SK-N-MC (cell line): ENCODE results near the gene CNPY4.
A peak's percentile ranks its signal among the peaks of the same experiment; 100 is the strongest.

Experiments
- DNase-seq: peaks from one replicate; pipeline ENCODE4 v3.0.0-alpha.2; 2011; ENCODE audit warnings: low read depth, low spot score
- H3K27ac ChIP-seq: fragments of 200-600 bp; sonication (generic); 2 replicates; pipeline ENCODE4 v1.5.1; 2016; ENCODE audit warnings: mixed run types
- H3K36me3 ChIP-seq: fragments of 200-600 bp; sonication (generic); 2 replicates; pipeline ENCODE4 v1.6.1; 2017; ENCODE audit warnings: antibody characterized with exemption, low read length, mixed read lengths; ENCODE audit not compliant: insufficient read depth
- H3K4me3 ChIP-seq: fragments of 200-600 bp; sonication (generic); 2 replicates; pipeline ENCODE4 v1.5.1; 2016
- H3K9ac ChIP-seq: fragments of 200-600 bp; sonication (generic); 2 replicates; pipeline ENCODE4 v1.8.0; 2017; ENCODE audit warnings: mixed run types, mixed read lengths; ENCODE audit not compliant: insufficient read length
- H3K9me3 ChIP-seq: fragments of 200-600 bp; sonication (generic); 2 replicates; pipeline ENCODE4 v1.6.1; 2017; ENCODE audit warnings: low read depth, mild to moderate bottlenecking, antibody characterized with exemption, low read length, moderate library complexity, mixed read lengths
- EZH2 ChIP-seq: fragments of 200-600 bp; sonication (generic); IDR thresholded peaks from one replicate; pipeline ENCODE4 v1.6.1; 2017; ENCODE audit warnings: antibody characterized with exemption
- FOXP2 ChIP-seq: optimal IDR thresholded peaks from 2 replicates; pipeline ENCODE3; 2011; ENCODE audit warnings: mild to moderate bottlenecking, moderate library complexity; ENCODE audit not compliant: insufficient read depth; ENCODE audit errors: extremely low read length, control extremely low read depth
- POLR2AphosphoS5 ChIP-seq: IDR thresholded peaks from 2 replicates; pipeline ENCODE4 v1.6.1; 2012; ENCODE audit warnings: mild to moderate bottlenecking, low read depth, low read length, borderline replicate concordance

Gene CNPY4

DNA sequence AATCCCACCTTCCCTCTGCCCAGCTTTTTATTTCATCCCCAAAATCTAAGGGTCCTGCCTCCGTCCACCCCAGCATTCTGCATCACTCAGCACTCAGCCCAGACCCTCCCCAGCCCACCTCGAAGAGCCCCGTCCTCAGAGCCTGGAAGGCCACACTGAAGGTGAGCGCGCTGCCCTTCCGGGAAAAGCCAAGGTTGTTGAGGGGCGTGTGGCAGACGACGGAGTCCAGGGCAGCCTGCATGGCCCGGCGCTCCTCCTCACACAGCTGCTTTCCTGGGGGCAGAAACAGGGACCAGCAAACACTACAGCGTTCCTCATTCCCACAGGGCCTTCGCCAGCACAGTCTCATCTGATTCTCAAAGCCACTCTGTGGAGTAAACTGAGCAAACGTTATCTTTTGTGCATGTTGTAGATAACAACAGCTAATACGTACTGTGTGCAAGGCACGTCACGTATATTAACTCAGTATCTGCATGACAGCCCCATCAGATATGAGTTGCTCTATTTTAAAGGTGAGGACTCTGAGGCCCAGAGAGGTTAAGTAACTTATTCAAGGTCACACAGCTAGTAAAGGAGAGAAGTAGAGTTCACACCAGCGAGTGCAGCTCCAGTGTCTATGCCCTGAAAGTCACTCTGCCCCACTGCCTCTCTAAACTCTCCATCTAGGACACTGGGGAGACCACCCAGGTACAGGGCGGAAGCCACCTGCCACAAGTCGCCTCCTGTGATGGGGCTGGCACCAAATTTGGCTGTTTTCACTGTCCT is 36.3 kb downstream of the CNPY4 start:
- peaks cover 32% of the 10 kb centered on the region; the same call in 1 of the 2 replicates for H3K36me3 ChIP-seq
- no peaks in the 10 kb centered on the region for H3K9me3 ChIP-seq
- no peak overlapping the region for H3K4me3 ChIP-seq
- 0 out of 2 replicates have a peak overlapping the region, but pooled peaks have one; percentile 25 for H3K27ac ChIP-seq
- no peak overlapping the region for H3K9ac ChIP-seq
- no peak for TF ChIP-seq FOXP2
- no peak for TF ChIP-seq EZH2
- no peak for TF ChIP-seq POLR2AphosphoS5
- no peak for DNase-seq

DNA sequence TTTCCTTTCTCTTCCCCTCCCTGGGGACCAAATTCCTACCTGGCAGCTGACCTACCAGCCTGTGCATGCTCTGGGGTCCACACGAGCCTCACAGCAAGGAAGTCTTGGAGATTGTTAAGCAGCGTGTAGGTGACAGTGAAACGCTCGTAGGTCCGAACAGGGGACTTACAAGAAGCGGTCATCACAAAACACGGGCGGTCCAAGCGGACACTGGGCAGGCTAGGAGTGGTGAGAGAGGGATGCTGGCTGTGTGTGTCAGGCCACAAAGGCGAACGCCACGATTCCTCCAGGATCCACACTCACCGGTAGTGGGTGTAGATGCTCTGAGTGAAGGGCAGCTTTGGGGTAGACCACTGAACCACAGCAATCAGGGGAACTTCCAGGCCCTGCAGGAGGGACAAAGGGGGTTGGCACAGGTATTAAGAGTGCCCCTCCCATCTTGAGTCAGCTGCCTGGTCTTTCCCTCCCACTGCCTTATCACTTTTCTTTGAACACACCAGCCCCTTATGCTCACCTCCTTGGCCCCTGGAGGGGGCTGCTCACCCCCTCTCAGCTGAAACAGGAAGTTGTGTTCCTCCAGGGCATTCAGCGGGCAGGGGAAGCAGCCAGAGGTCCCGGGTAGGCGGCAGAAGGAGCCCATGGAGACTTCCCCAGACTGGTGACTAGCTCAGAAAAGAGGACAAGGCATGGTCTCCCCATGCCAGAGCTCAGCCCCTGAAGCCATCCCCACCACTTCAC is 37.1 kb downstream of the CNPY4 start:
- TF ChIP-seq EZH2 (no peak), FOXP2 (no peak), POLR2AphosphoS5 (no peak)
- no peak overlapping the region for H3K9ac ChIP-seq
- DNase-seq, result no peak
- H3K27ac ChIP-seq, result no peak overlapping the region
- H3K36me3 ChIP-seq, result peaks cover 32% of the 10 kb centered on the region; the same call in 1 of the 2 replicates
- no peak overlapping the region for H3K4me3 ChIP-seq
- no peaks in the 10 kb centered on the region for H3K9me3 ChIP-seq

DNA sequence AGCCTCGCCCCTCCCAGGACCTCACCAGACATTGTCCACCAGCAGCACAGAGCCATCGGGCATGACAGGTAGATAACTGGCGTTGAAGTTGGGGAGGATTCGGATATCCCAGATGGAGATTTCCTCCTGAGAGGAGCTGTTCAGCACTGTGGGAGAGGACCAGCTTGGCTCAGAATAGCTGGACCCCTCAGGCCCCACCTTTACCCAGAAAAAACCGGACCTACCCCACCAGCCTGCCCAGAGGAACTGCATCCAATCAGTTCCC is 37.6 kb downstream of the CNPY4 start:
- no peak overlapping the region for H3K9ac ChIP-seq
- H3K4me3 ChIP-seq, result peak overlapping the region; percentile 88; the same call in 1 of the 2 replicates
- H3K27ac ChIP-seq, result no peak overlapping the region

DNA sequence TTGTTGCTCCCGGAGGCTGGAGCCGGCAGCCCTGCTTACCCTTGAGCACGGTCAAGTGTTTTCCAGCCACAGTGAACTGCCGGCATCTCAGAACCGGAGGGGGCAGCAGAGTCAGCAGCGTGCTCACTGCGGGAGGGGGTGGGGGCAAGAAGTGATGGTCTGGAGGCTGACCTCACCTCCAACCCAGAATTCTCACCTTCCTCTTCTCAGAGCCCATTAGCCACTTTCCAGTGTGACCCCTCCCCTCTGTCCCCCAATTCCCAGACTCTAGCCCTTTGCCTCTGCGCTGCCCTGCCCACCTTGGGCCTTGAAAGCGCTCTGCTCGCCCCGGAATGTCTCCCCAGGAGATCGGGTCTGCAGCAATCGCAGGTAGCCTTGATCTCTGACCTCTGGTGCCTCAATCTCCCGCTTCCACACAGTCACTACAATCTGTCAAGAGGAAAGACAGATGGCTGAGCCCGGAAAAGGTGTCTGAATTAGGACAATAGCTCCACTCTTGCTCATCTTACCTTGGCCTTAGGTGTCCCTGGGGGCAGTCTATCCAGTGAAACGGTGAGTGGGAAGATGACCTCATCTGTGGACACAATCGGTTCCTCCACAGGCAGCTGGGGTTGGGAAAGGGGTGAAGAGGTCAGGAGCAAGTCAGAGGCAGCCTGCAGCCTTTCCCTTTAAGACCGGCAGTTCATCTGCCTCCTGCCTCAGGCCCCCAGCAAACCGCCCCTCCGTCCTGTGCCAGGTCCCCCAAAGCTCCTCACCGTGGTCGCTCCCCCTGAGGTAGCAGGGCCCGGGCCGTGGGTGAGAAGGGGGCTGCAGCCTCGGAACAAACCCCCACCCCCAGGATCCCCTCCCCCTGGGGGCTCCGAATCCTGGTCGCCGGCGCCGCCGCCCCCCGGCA is 38.1 kb downstream of the CNPY4 start:
- peak overlapping the region; percentile 88 for H3K9ac ChIP-seq
- peaks cover 30% of the 10 kb centered on the region; the same call in 1 of the 2 replicates for H3K36me3 ChIP-seq
- no peak for DNase-seq
- H3K9me3 ChIP-seq, result no peaks in the 10 kb centered on the region
- H3K4me3 ChIP-seq, result peak overlapping the region; percentile 88
- TF ChIP-seq FOXP2, result no peak
- H3K27ac ChIP-seq, result no peak overlapping the region

More for the DNA sequence above, 37.6 kb downstream of the CNPY4 start:
- Histone ChIP-seq H3K9me3 (no peaks in the 10 kb centered on the region), H3K36me3 (peaks cover 32% of the 10 kb centered on the region; the same call in 1 of the 2 replicates)
- TF ChIP-seq FOXP2 (no peak), POLR2AphosphoS5 (no peak), EZH2 (no peak)
- DNase-seq, result no peak

DNA sequence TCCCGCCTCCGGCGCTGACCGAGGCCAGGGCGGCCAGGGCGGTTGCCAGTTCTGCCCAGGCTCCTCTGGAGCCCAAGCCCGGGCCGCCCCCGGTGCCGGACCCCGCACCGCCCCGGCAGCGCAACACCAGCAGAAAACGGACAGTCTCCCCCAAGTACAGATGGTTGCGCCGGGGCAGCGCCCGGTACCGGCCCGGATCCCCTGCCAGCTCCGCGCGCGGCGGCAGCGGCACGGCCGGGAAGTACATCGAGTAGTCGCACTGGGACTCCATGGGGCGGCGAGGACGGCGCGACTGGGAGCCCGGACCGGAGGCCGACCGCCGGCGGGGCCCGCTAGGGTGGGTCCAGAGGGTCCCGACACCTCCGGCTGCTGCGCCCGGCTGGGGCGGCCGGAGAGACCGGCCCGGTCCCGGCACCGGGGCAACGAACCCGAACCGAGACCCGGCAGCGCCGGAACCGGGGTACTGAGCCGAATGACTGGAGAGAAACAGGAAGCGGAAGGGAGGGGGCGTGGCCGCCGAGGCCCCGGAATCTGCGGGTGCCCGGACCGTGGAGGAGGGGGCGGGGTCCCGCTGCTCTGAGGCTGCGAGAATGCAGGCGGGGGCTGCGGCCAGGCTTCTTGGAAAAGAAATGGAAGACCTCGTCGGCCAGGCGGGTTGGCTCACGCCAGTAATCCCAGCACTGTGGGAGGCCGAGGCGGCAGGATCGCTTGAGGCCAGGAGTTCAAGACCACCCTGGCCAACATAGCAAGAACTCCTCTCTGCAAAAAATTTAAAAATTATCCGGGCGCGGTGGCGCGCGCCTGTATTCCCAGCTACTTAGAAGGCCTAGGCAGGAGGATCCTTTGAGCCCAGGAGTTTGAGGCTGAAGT is 39.0 kb downstream of the CNPY4 start, which contains the start of gene TRAPPC14:
Gene TRAPPC14 (minus strand): TSS at position 495 of the 870 bp plus-strand sequence. CDS start 224 bp downstream, at position 271.
- Histone ChIP-seq H3K4me3 (peak within 1 kb of the TSS; percentile 88), H3K9me3 (no peaks in the 10 kb centered on the region), H3K9ac (peak within 1 kb of the TSS; percentile 88), H3K27ac (peak within 1 kb of the TSS; percentile 66; the same call in 1 of the 2 replicates), H3K36me3 (peaks cover 25% of the 10 kb centered on the region; the same call in 1 of the 2 replicates)
- DNase-seq, result no peak
- TF ChIP-seq FOXP2 (no peak), POLR2AphosphoS5 (peak; percentile 86)

DNA sequence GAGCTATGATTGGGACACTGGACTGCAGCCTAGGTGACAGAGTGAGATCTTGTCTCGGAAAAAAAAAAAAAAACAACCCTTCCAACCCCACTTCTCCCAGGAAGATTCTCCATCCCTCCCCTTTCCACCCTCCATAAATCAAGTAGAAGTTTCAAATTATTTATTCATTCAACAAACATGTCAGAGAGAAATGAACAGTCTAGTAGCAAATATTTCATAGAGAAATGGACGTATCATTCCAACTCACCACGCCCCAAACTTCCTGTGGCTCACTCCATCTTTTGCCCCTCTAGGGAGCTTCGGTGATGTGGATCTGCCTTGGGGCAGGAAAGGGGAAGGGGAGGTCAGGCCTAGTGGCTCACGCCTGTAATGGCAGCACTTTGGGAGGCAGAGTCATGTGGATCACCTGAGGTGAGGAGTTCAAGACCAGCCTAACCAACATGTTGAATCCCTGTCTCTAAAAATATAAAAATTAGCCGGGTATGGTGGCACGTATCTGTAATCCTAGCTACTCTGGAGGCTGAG is 39.7 kb downstream of the CNPY4 start:
- H3K36me3 ChIP-seq, result peaks cover 20% of the 10 kb centered on the region; the same call in 1 of the 2 replicates
- DNase-seq, result no peak

DNA sequence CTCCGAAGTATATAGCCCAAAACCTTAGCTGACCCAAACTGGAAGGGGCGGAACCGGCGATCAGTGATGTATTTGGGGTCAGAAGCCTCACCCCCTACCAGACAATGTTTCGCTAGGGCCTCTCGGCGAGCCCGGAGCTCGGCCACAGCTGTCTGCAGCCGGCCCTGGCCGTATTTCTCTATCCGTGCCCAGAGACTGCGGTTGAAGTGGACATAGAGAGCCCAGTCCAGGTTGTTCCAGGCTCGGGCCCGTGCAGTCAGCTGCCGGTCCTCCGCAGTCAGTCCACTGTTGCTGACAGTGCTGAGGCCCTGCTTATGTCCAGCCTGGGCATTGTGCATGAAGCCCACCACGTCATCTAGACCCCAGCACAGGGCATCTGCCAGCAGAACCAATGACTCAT is 40.6 kb downstream of the CNPY4 start:
- no peak for DNase-seq
- Histone ChIP-seq H3K9ac (no peak overlapping the region), H3K9me3 (no peaks in the 10 kb centered on the region), H3K36me3 (peaks cover 14% of the 10 kb centered on the region; the same call in 1 of the 2 replicates), H3K27ac (no peak overlapping the region), H3K4me3 (no peak overlapping the region)
- TF ChIP-seq FOXP2, result no peak
- no peak for TF ChIP-seq POLR2AphosphoS5
- no peak for TF ChIP-seq EZH2

More for the DNA sequence above, 39.7 kb downstream of the CNPY4 start:
- Histone ChIP-seq H3K4me3 (peak overlapping the region; percentile 88), H3K9ac (peak overlapping the region; percentile 88), H3K9me3 (no peaks in the 10 kb centered on the region), H3K27ac (peak overlapping the region; percentile 66; the same call in 1 of the 2 replicates)
- TF ChIP-seq FOXP2 (no peak), POLR2AphosphoS5 (no peak), EZH2 (no peak)
